Activated T-cell treated with anti-CD3 and anti-CD28 coated beads, Interleukin-2, amount 50 U/mL, for 24 hours (primary cell): ENCODE measurements around the gene VPS37C.

ENCODE experiments used
- DNase-seq: peaks from one replicate; pipeline ENCODE4 v3.0.0-alpha.2; 2020
- H3K27ac Mint-ChIP-seq: 2 replicates; pipeline ENCODE4 v1.8.0; 2020; ENCODE audit warnings: mild to moderate bottlenecking, mixed read lengths
- H3K27me3 Mint-ChIP-seq: 2 replicates; pipeline ENCODE4 v1.8.0; 2020; ENCODE audit warnings: mixed read lengths
- H3K36me3 Mint-ChIP-seq: 2 replicates; pipeline ENCODE4 v1.8.0; 2020; ENCODE audit warnings: low read depth, mixed read lengths
- H3K4me1 Mint-ChIP-seq: 2 replicates; pipeline ENCODE4 v1.8.0; 2020; ENCODE audit warnings: low read depth, mixed read lengths
- H3K4me3 Mint-ChIP-seq: 2 replicates; pipeline ENCODE4 v1.8.0; 2020; ENCODE audit warnings: mild to moderate bottlenecking, moderate library complexity, mixed read lengths
- H3K9me3 Mint-ChIP-seq: 2 replicates; pipeline ENCODE4 v1.8.0; 2020; ENCODE audit warnings: mixed read lengths

Gene VPS37C

DNA sequence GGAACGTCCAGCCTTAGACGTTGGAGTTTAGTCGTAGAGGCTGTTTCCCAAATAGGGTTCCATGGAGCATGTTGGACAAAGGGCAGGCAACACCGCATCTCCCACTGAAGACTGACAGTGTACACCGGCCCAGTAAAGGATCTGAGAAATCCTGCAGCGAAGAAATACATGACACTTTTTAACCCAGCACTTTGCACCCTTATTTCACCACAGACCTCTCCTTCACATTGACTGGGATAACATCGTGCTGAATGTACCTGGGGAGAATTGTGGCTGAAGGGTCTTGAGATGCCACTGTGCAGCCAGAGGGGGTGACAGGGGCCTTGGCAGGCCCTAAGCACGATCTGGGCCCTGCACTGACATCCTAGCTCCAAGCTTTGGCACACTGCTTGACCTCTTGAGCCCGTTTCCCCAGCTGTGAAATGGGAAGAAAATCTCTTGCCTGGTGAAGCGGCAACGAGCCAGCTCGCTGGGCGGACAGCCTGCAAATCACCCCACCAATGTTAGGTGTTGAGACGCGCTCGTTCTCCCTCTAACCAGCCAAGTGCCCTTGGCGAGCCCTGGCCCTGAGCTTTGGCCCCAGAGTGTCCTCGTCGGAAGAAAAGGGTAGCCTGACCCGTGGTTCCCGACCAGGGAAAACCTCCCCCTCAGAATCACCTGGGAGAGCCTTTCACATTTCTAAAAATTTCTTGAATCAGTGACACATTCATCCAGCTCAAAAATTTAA lies 45.6 kb downstream of the VPS37C start:
- Mint-ChIP-seq H3K9me3 (peaks cover 5% of the 10 kb centered on the region), H3K4me1 (peaks cover 93% of the 10 kb centered on the region), H3K4me3 (peak overlapping the region; percentile 41), H3K36me3 (peaks cover 99% of the 10 kb centered on the region), H3K27ac (peak overlapping the region; percentile 94), H3K27me3 (no peaks in the 10 kb centered on the region)
- peak; percentile 35 for DNase-seq

DNA sequence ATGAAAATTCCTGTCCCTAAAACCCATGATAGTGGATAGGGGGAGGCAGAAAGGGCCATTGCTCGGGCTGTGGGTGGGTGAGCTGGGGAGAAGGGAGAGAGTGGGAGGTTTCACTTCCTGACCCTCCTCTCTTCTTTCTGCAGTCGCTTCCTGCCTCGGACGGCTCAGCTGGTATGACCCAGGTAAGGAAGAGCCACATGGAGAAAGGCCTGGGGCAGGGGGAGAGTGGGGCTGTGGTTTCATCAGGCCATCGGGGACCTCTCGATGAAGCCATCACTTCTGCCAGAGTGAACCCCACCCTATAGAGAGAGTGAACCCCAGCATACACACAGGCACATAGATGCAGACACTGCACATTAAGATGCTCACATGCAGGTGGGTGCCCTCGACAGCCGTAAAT lies 46.3 kb downstream of the VPS37C start:
- Mint-ChIP-seq H3K27ac (peak overlapping the region; percentile 94), H3K9me3 (peaks cover 5% of the 10 kb centered on the region), H3K4me1 (peaks cover 93% of the 10 kb centered on the region), H3K27me3 (no peaks in the 10 kb centered on the region), H3K4me3 (peak overlapping the region; percentile 41), H3K36me3 (peaks cover 99% of the 10 kb centered on the region)
- peak; percentile 45 for DNase-seq

DNA sequence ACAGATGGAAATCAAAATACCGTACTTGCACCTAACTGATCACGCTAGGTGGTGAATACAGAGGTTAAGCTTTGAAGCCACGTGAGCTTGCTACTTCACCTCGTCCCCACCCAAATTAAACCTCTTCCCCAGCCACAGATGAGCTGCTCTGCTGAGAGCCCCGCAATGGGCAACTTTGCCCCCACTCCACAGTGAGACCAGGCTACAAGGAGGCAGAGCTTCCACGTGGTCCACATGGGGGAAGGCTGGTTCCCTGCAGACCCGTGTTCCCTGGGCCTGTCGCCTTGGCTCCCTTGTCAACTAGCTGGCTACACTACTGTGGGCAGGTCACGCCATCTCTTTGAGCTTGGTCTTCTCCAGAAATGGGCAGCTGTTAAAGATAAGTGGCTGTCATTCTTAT lies 48.0 kb downstream of the VPS37C start:
- H3K36me3 Mint-ChIP-seq, result peaks cover 99% of the 10 kb centered on the region
- H3K27me3 Mint-ChIP-seq, result no peaks in the 10 kb centered on the region
- DNase-seq, result peak; percentile 53
- peaks cover 93% of the 10 kb centered on the region for H3K4me1 Mint-ChIP-seq
- peaks cover 5% of the 10 kb centered on the region for H3K9me3 Mint-ChIP-seq
- H3K27ac Mint-ChIP-seq, result no peak overlapping the region
- H3K4me3 Mint-ChIP-seq, result no peak overlapping the region

DNA sequence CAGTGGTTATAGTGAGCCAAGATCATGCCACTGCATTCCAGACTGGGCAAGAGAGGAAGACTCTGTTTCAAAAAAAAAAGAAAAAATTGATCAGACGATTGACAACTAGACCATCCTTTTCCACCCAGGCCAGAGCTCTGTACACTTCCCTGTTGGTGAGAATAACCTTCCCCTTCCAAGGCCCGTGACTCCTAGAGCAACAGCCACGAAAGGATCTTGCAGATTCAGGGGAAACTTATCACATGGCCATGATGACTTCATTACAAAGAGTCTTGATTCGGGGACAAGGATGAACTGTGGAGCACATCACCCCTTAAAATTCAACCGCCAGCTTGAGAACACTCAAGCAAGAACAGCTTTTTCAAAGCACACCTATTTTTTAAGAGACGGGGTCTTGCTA lies 48.7 kb downstream of the VPS37C start:
- no peaks in the 10 kb centered on the region for H3K27me3 Mint-ChIP-seq
- H3K27ac Mint-ChIP-seq, result no peak overlapping the region
- no peak overlapping the region for H3K4me3 Mint-ChIP-seq
- H3K9me3 Mint-ChIP-seq, result peaks cover 5% of the 10 kb centered on the region
- H3K4me1 Mint-ChIP-seq, result peaks cover 96% of the 10 kb centered on the region
- peaks cover 100% of the 10 kb centered on the region for H3K36me3 Mint-ChIP-seq
- DNase-seq, result no peak

DNA sequence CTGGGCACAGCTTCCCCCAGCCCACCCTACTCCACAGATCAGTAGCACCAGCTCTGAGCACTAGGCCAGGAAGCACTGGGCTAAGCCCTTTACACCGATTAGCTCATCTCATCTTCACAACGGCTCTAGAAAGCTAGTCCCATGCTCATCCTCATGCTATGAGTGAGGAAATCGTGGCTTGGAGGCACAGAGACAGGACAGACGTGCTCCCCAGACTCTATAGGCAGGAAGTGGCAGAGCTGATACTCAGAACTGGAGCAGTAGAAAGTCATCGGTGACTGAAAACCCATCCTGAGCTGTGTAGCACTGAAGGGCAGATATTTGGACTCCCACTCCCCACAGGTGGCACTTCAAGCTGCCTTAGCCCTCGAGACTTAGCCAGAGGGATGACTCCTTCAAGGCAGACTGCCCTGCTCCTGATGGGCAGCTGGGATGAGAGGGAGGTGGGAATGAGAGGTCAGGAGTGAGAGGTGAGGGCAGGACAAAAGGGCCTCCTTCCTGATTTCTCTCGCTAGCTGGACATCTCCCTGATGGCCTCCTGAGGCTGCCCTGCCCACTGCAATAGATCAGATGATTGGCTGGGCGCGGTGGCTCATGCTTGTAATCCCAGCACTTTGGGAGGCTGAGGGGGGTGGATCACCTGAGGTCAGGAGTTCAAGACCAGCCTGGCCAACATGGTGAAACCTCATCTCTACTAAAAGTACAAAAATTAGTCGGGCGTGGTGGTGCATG lies 49.3 kb downstream of the VPS37C start:
- peak; percentile 68 for DNase-seq
- Mint-ChIP-seq H3K36me3 (peaks cover 100% of the 10 kb centered on the region), H3K9me3 (peaks cover 5% of the 10 kb centered on the region), H3K27me3 (no peaks in the 10 kb centered on the region), H3K4me1 (peaks cover 99% of the 10 kb centered on the region), H3K4me3 (no peak overlapping the region), H3K27ac (no peak overlapping the region)

DNA sequence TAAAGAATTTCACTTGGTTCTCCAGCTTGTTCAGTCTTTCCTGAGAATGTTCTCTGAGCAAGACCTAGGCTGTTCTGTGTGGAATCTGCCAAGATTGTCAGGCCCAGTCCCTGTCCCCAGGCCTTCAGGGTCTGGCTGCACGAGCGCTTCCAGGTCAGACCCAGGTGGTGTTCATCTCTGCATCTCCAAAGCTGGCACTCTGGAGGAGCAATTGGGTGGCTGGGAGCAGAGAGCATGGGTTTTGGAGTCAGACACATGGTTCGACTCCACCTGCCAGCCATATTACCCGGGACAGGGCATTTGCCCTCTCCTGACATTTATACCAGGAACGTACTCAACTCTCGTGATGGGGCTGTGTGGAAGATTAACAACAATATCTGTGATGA lies 50.2 kb downstream of the VPS37C start:
- Mint-ChIP-seq H3K27me3 (no peaks in the 10 kb centered on the region), H3K27ac (no peak overlapping the region), H3K9me3 (peaks cover 1% of the 10 kb centered on the region), H3K4me3 (no peak overlapping the region), H3K36me3 (peaks cover 100% of the 10 kb centered on the region), H3K4me1 (peaks cover 99% of the 10 kb centered on the region)
- DNase-seq, result peak; percentile 41

DNA sequence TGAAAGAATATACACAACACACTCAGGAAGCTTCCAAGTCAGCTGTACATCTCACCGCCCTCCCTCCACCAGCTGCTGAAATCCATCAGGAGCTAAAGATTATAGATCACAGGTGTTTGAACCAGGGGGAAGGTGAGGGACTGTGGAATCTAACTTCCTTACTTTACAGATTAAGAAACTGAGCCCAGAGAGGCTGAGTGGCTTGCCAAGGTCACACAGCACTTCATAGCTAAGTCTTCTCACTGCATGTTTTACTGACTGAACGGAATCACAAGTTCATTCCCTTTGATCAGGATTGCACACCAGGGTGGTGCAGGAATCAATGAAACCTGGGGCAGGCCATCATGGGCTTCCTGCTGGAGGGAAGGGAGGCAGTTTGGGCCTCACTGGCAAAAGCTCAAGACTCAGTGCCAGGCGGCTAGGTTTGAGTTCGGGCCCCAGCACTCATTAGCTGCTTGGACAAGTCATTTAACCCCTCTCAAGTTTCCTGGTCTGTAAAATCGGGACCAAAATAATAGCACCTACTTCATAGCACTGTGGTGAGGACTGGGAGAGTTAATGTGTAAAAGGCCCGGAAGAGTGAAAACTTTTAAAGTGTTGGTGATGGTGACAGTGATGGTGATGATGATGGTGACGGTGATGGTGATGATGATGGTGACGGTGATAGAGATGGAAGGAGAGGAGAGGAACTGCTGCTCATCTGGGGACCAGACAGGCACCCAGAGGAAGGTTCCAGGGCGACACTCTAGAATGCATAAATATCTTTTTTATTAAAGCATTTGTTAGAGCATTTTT lies 50.8 kb downstream of the VPS37C start:
- peaks cover 98% of the 10 kb centered on the region for H3K4me1 Mint-ChIP-seq
- no peaks in the 10 kb centered on the region for H3K27me3 Mint-ChIP-seq
- DNase-seq, result peak; percentile 43
- no peak overlapping the region for H3K4me3 Mint-ChIP-seq
- peaks cover 1% of the 10 kb centered on the region for H3K9me3 Mint-ChIP-seq
- peaks cover 100% of the 10 kb centered on the region for H3K36me3 Mint-ChIP-seq
- no peak overlapping the region for H3K27ac Mint-ChIP-seq

DNA sequence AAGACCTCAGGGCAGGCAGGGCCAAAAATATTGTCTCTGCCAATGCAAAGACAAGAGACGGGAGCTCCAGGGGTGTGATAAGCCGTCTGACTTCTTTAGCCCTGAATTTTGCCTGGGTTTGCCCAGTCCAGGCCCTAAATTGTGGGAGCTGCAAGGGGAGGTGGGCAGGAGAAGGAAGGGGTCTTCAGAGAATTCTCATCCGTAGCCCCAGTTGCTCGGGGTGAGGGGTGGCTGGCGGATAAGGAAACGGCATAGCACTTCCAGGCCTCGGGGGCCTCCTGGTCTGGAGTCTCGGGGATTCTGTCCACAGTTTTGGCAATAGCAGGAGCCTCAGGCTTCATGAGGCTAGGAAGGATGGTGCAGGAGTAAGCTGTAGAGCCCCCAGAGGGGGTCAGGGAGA lies 51.6 kb downstream of the VPS37C start:
- Mint-ChIP-seq H3K27ac (no peak overlapping the region), H3K36me3 (peaks cover 100% of the 10 kb centered on the region), H3K9me3 (peaks cover 1% of the 10 kb centered on the region), H3K4me1 (peaks cover 95% of the 10 kb centered on the region), H3K27me3 (no peaks in the 10 kb centered on the region), H3K4me3 (no peak overlapping the region)
- peak; percentile 38 for DNase-seq

DNA sequence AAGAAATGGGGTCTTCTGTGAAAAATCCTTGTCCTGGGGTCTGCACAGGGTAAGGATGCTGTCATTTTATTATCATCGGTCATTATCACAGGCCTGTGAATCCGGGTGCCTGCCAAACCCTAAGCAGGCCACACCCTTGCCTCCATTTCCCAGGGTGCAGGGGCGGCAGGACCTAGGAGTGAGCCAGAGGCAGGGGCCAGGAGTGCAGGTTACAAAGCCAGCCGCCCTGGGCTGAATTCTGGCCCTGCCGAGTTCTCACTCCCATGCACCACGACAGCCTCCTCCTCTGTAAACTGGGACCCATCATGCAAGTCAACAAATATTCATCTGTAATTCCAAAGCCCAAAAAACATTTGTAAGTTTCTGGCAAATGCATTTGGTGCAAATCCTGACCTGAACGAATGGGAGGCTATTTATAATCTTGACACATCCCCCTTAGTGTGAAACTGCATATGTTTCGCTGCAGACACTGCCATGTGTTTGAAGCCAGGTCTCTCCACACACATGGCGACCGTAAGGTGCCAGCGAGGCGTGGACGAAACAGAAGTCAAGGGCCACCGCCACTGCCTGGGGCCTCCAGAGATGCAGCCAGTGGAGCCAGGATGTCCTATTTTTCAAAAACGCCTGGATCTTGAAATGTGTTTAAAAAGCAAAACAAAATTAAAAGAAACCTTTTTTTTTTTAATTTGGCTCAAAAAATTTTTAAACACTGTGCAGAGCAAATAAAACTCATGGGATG lies 52.2 kb downstream of the VPS37C start:
- no peak overlapping the region for H3K4me3 Mint-ChIP-seq

DNA sequence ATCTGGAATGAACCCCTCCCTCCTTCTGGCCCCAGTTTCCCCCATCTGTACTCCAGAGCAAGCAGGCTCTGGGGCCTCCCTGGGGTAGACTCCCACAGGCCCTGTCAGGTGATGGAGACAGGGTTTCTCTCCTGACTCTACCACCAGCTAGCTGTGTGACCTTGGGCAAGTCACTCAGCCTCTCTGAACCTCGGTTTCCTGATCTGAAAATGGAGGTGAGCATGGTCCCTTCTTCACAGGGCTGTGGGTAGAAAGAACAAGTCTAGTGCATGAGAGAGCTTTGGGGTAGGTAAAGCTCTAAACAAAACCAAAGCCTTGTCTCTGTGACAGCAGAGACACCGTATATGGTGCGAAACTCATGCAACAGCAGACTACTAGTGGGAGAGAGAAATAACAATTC lies 53.3 kb downstream of the VPS37C start:
- Mint-ChIP-seq H3K27me3 (no peaks in the 10 kb centered on the region), H3K27ac (no peak overlapping the region), H3K36me3 (peaks cover 100% of the 10 kb centered on the region), H3K9me3 (peaks cover 1% of the 10 kb centered on the region), H3K4me3 (no peak overlapping the region), H3K4me1 (peaks cover 89% of the 10 kb centered on the region)
- DNase-seq, result peak; percentile 38

More for the DNA sequence above, 52.2 kb downstream of the VPS37C start:
- peak; percentile 40 for DNase-seq
- peaks cover 100% of the 10 kb centered on the region for H3K36me3 Mint-ChIP-seq
- peaks cover 94% of the 10 kb centered on the region for H3K4me1 Mint-ChIP-seq
- no peak overlapping the region for H3K27ac Mint-ChIP-seq
- H3K9me3 Mint-ChIP-seq, result peaks cover 1% of the 10 kb centered on the region
- H3K27me3 Mint-ChIP-seq, result no peaks in the 10 kb centered on the region

DNA sequence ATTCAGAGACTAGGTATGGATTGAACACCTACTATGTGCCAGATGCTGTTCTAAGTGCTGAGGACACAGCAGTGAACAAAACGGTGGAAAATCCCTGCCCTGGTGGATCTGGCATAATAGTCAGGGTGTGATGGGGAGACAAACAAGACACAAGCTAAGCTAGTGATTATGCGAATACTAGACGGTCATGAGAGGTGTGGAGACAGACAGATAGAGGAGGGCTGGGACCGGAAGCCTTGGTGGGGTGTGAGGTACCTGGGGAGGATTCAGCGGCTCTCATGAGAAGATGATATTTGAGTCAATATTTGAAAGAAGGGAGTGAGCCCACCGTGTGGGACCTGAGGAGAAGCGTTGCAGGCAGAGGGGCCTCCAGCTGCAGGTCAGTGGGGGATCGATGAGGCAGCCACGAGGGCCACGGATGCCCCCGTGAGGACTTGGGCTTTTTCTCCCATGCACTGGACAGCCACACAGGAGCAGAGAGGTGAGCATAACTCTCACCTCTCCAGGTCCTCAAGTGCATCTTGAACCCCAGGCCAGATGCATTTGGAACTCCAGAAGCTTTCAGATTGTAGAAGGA lies 54.2 kb downstream of the VPS37C start:
- Mint-ChIP-seq H3K4me1 (peaks cover 80% of the 10 kb centered on the region), H3K36me3 (peaks cover 98% of the 10 kb centered on the region), H3K27me3 (no peaks in the 10 kb centered on the region), H3K4me3 (no peak overlapping the region), H3K27ac (no peak overlapping the region), H3K9me3 (peaks cover under 1% of the 10 kb centered on the region)
- DNase-seq, result peak; percentile 44

DNA sequence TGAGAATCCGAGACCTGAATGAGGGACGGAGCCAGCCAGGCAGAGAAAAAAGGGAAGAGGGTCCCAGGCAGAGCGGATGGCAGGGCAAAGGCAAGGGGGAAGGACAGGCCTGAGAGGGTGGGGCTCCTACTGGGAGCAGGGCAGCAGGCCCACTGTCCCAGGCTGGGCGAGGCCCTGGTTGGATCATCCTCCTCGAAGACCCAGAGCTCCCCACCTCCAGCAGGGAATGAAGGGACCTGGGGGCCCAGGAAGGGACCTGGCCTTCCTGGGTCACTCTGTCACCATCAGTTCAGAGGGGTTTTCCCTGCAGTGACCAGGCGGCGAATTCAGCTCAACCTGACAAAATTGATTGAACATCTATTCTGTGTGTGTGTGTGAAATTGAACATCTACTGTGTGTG lies 54.9 kb downstream of the VPS37C start:
- DNase-seq, result peak; percentile 42

DNA sequence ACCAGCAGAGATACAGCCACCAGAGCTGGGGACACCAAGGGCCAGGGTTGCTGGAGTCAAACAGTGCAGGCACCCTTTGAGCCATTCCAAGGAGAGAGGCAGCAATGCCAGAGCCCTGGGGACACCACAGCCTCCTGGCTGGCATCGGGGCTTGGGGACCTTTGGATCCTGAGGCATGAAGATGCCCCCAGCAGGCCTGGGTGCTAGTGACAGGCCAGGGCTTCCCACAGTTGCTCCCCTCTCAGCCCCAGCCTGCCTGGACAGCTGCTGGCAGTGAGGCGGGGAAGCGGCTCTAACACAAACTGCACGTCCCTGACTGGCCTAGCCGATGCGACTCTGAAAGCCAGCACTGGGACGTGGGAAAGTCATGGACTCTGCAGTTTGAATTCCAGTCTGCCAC lies 56.3 kb downstream of the VPS37C start:
- no peak overlapping the region for H3K27ac Mint-ChIP-seq
- H3K27me3 Mint-ChIP-seq, result no peaks in the 10 kb centered on the region
- no peak overlapping the region for H3K4me3 Mint-ChIP-seq
- H3K36me3 Mint-ChIP-seq, result peaks cover 78% of the 10 kb centered on the region
- DNase-seq, result peak; percentile 53
- no peaks in the 10 kb centered on the region for H3K9me3 Mint-ChIP-seq
- H3K4me1 Mint-ChIP-seq, result peaks cover 60% of the 10 kb centered on the region

More for the DNA sequence above, 54.9 kb downstream of the VPS37C start:
- no peak overlapping the region for H3K4me3 Mint-ChIP-seq
- no peaks in the 10 kb centered on the region for H3K27me3 Mint-ChIP-seq
- H3K36me3 Mint-ChIP-seq, result peaks cover 91% of the 10 kb centered on the region
- H3K27ac Mint-ChIP-seq, result no peak overlapping the region
- H3K9me3 Mint-ChIP-seq, result no peaks in the 10 kb centered on the region
- H3K4me1 Mint-ChIP-seq, result peaks cover 73% of the 10 kb centered on the region
